Mesenchymal stem cell (in vitro differentiated cells and primary cell): Measurements from ENCODE around the gene TBX2.
A peak's percentile ranks its signal among the peaks of the same experiment; 100 is the strongest.

ENCODE experiments used
- DNase-seq: peaks from one replicate; pipeline ENCODE4 v3.0.0-alpha.2; 2013
- H2AFZ ChIP-seq: one replicate; pipeline ENCODE4 v1.6.1; 2013; ENCODE audit warnings: low read depth, mild to moderate bottlenecking, control low read depth, inconsistent platforms, low read length, moderate library complexity
- H2AK5ac ChIP-seq: 2 replicates; pipeline ENCODE4 v1.6.1; 2013; ENCODE audit warnings: low read length, moderate library complexity, mild to moderate bottlenecking, inconsistent platforms; ENCODE audit not compliant: severe bottlenecking
- H2BK120ac ChIP-seq: one replicate; pipeline ENCODE4 v1.6.1; 2013; ENCODE audit warnings: low read depth, mild to moderate bottlenecking, inconsistent platforms, low read length, moderate library complexity
- H2BK12ac ChIP-seq, 2 experiments: one replicate each; pipeline ENCODE4 v1.6.1; 2013; ENCODE audit warnings: inconsistent platforms in 2 of 2, low read length in 2 of 2, mild to moderate bottlenecking in 2 of 2, moderate library complexity in 2 of 2, control low read depth in 1 of 2
- H2BK15ac ChIP-seq: one replicate; pipeline ENCODE4 v1.6.1; 2013; ENCODE audit warnings: mild to moderate bottlenecking, low read depth, inconsistent platforms; ENCODE audit not compliant: poor library complexity, severe bottlenecking
- H2BK5ac ChIP-seq: 2 replicates; pipeline ENCODE4 v1.6.1; 2013; ENCODE audit warnings: low read depth, mild to moderate bottlenecking, low read length, control low read depth, inconsistent platforms; ENCODE audit not compliant: poor library complexity, severe bottlenecking
- H3K14ac ChIP-seq, 2 experiments: one replicate each; pipeline ENCODE4 v1.6.1; 2013; ENCODE audit warnings: inconsistent platforms in 2 of 2, low read length in 2 of 2, control low read depth in 1 of 2, mild to moderate bottlenecking in 1 of 2, moderate library complexity in 1 of 2
- H3K18ac ChIP-seq, 2 experiments: one replicate each; pipeline ENCODE4 v1.6.1; 2013; ENCODE audit warnings: inconsistent platforms in 2 of 2, low read length in 2 of 2, control low read depth in 1 of 2, low read depth in 1 of 2, mild to moderate bottlenecking in 1 of 2
- H3K23ac ChIP-seq, 2 experiments: one replicate each; pipeline ENCODE4 v1.6.1; 2013; ENCODE audit warnings: inconsistent platforms in 2 of 2, low read length in 2 of 2, mild to moderate bottlenecking in 2 of 2, moderate library complexity in 2 of 2, control low read depth in 1 of 2
- H3K27ac ChIP-seq: 2 replicates; pipeline ENCODE4 v1.5.1; 2013; ENCODE audit warnings: mild to moderate bottlenecking, moderate library complexity, low read length, control low read depth, inconsistent platforms; ENCODE audit not compliant: poor library complexity, severe bottlenecking
- H3K27me3 ChIP-seq, 2 experiments: 2 replicates each; pipeline versions ENCODE4 v1.6.1 to v1.7.0; 2013; ENCODE audit warnings: low read length in 2 of 2, mild to moderate bottlenecking in 2 of 2, moderate library complexity in 2 of 2, control low read depth in 1 of 2, inconsistent platforms in 1 of 2; ENCODE audit not compliant: control insufficient read depth in 1 of 2, insufficient read depth in 1 of 2
- H3K36me3 ChIP-seq, 2 experiments: 2 replicates each; pipeline versions ENCODE4 v1.6.1 to v1.7.0; 2013; ENCODE audit warnings: low read length in 2 of 2, control low read depth in 1 of 2, inconsistent platforms in 1 of 2, low read depth in 1 of 2, mild to moderate bottlenecking in 1 of 2; ENCODE audit not compliant: insufficient read depth in 2 of 2, control insufficient read depth in 1 of 2
- H3K4ac ChIP-seq, 2 experiments: one replicate each; pipeline ENCODE4 v1.6.1; 2013; ENCODE audit warnings: inconsistent platforms in 2 of 2, low read length in 2 of 2, mild to moderate bottlenecking in 2 of 2, moderate library complexity in 2 of 2, control low read depth in 1 of 2, low read depth in 1 of 2
- H3K4me1 ChIP-seq: 2 replicates; pipeline ENCODE4 v1.6.1; 2013; ENCODE audit warnings: low read depth, low read length, control low read depth; ENCODE audit not compliant: control insufficient read depth, insufficient read depth
- H3K4me2 ChIP-seq: 2 replicates; pipeline ENCODE4 v1.6.1; 2013; ENCODE audit warnings: low read length, mild to moderate bottlenecking, inconsistent platforms; ENCODE audit not compliant: poor library complexity, severe bottlenecking
- H3K4me3 ChIP-seq, 2 experiments: 2 replicates each; pipeline versions ENCODE4 v1.5.1 to v1.7.0; 2013; ENCODE audit warnings: low read length in 2 of 2, mild to moderate bottlenecking in 2 of 2, control low read depth in 1 of 2, low read depth in 1 of 2; ENCODE audit not compliant: insufficient read depth in 1 of 2
- H3K79me1 ChIP-seq: replicated peaks from 2 replicates; pipeline ENCODE4 v1.6.1; 2013; ENCODE audit warnings: mild to moderate bottlenecking, control low read depth, low read length, inconsistent platforms; ENCODE audit not compliant: poor library complexity, severe bottlenecking
- H3K9ac ChIP-seq: 2 replicates; pipeline ENCODE4 v1.7.0; 2013; ENCODE audit warnings: mild to moderate bottlenecking, low read length, moderate library complexity
- H3K9me3 ChIP-seq: 2 replicates; pipeline ENCODE4 v1.7.0; 2013; ENCODE audit warnings: mild to moderate bottlenecking, low read length; ENCODE audit not compliant: control insufficient read depth
- H4K8ac ChIP-seq: one replicate; pipeline ENCODE4 v1.6.1; 2013; ENCODE audit warnings: inconsistent platforms, mild to moderate bottlenecking, low read length, moderate library complexity
- H4K91ac ChIP-seq: one replicate; pipeline ENCODE4 v1.6.1; 2013; ENCODE audit warnings: mild to moderate bottlenecking, low read length, inconsistent platforms
- WGBS: methylation state at CpG from one replicate; pipeline ENCODE4 v1.1.7; 2013; ENCODE audit warnings: mixed read lengths; 5-methylcytosine and 5-hydroxymethylcytosine counted together

Gene TBX2

DNA sequence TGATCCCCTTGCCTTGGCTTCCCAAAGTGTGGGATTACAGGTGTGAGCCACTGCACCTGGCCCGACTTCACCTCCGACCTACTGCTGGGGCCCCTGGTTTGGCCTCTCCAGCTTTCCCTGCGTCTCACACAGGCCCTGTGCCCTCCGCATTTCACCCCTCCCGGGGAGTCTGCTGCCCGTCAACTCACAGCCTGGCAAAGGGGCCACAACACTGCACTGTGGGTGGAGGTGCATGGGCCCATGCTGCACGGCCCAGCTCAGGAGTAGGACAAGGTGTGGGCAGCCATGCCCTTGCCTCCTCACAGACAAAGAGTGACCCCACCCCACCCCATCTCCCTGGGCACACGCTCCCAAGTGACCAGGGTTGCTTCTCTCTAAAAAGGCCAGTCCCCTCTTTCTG is 12.6 kb upstream of the TBX2 start:
- no peak overlapping the region for H2BK15ac ChIP-seq
- peaks cover 0 to 11% of the 10 kb centered on the region in 2 experiments for H3K36me3 ChIP-seq
- no peak overlapping the region for H3K27ac ChIP-seq
- H2AK5ac ChIP-seq, result no peak overlapping the region
- no peak overlapping the region for H4K91ac ChIP-seq
- 95% methylated on average over 8 of the region's 8 CpGs for WGBS
- no peak overlapping the region for H2AFZ ChIP-seq
- no peak overlapping the region for H3K18ac ChIP-seq
- no peak overlapping the region for H2BK120ac ChIP-seq
- H3K4me3 ChIP-seq, result no peak overlapping the region
- no peak for DNase-seq
- H4K8ac ChIP-seq, result no peak overlapping the region
- no peak overlapping the region for H3K14ac ChIP-seq
- no peak overlapping the region for H2BK5ac ChIP-seq
- H3K27me3 ChIP-seq, result peaks cover 0 to 6% of the 10 kb centered on the region in 2 experiments
- H3K9ac ChIP-seq, result no peak overlapping the region
- peak overlapping the region in 1 of 2 experiments; percentile 37 for H2BK12ac ChIP-seq
- peak overlapping the region in 1 of 2 experiments; percentile 78 for H3K23ac ChIP-seq
- no peaks in the 10 kb centered on the region for H3K79me1 ChIP-seq
- no peak overlapping the region for H3K4me2 ChIP-seq
- peak overlapping the region in 1 of 2 experiments; percentile 21 for H3K4ac ChIP-seq
- peaks cover 3% of the 10 kb centered on the region for H3K4me1 ChIP-seq
- H3K9me3 ChIP-seq, result no peaks in the 10 kb centered on the region

DNA sequence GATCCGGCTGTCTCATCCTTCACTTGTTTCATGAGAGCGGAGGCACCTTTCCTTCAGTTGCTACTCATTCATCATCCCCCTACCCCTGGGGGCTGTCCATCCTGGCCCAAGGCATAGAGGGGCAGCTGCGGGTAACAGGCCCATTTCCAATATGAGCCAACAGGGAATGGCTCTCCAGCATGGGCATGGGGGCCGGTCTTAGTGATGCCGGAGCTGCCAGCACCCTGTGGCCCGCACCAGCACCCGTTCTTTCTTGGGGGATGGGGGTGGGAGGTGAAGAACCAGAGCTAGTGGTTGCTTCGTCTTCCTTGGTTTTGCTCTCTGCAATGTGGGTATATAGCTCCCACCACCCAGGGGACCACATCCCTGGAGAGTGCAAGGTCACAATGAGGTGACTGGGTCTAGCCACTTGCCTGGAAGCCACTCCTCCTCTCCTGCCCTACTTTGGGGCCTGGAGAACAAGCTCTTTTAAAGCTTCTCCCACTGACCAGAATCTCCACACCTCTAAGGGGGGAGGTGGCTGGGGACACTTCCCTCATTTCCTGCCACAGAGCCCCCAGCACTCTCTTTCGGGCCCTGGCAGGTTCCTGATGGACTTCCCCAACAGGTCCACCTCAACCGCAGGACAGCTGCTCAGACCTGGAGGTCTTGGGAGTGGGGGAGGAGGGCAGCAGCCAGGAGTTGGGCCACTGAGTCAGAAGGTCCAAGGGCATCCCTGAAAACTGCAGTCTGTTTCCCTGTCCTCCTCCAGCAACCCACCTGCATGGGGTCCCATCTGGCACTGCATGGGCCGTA is 11.9 kb upstream of the TBX2 start:
- Histone ChIP-seq H2BK5ac (no peak overlapping the region), H4K91ac (peak overlapping the region; percentile 2), H3K4ac (peak overlapping the region in 1 of 2 experiments; percentile 21), H2BK120ac (no peak overlapping the region), H3K79me1 (no peaks in the 10 kb centered on the region), H3K4me3 (no peak overlapping the region), H4K8ac (no peak overlapping the region), H2BK12ac (peak overlapping the region; percentile 25 to 57), H3K27me3 (peaks cover 0 to 6% of the 10 kb centered on the region in 2 experiments), H2BK15ac (peak overlapping the region; percentile 21), H3K36me3 (peaks cover 0 to 11% of the 10 kb centered on the region in 2 experiments), H3K9ac (no peak overlapping the region), H3K23ac (no peak overlapping the region), H3K4me1 (peaks cover 3% of the 10 kb centered on the region), H2AFZ (no peak overlapping the region), H3K27ac (no peak overlapping the region), H3K18ac (peak overlapping the region in 1 of 2 experiments; percentile 38), H3K4me2 (no peak overlapping the region), H2AK5ac (no peak overlapping the region), H3K14ac (no peak overlapping the region), H3K9me3 (no peaks in the 10 kb centered on the region)
- over 99% methylated on average over 9 of the region's 11 CpGs for WGBS
- no peak for DNase-seq

DNA sequence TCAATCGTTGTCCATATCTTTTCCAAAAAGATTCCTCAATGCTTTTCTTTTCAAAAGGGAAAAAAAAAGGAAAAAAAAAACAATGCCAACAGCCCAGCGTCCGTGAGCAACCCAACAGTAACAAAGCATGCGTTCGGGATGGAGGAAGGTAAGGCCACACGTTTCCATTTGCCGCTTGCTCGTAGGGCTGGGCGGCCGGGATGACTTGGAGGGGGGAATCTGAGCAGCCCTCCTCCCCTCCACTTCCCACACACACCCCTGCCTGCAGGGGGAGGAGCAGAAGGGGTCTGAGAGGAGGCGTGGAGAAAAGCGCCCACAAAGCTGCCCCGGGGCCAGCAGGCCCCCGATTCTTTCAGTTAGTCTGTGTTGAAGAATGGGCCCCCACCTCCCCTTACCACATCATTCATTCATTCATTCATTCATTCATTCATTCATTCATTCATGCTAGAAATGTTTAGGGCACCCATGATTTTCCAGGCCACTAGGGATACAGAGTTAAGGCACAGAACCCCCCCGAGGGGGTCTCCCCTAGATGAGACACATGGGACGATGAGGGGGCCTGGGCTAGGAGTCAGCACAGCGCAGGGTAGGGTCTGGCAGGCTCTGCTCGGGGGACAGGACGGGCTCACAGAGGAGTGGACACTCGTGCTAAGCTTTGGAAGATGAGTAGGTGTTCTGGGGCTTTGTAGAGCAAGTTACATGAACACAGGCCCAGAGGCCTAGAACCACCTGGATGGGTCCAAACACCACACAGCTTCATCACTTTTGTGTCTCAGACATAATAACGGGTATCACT is 10.9 kb upstream of the TBX2 start:
- peaks cover 0 to 6% of the 10 kb centered on the region in 2 experiments for H3K36me3 ChIP-seq

More for the DNA sequence above, 10.9 kb upstream of the TBX2 start:
- Histone ChIP-seq H2BK5ac (no peak overlapping the region), H3K79me1 (no peaks in the 10 kb centered on the region), H2AFZ (no peak overlapping the region), H3K14ac (no peak overlapping the region), H3K4ac (peak overlapping the region; percentile 46 to 49), H4K8ac (no peak overlapping the region), H2BK15ac (peak overlapping the region; percentile 57), H3K23ac (no peak overlapping the region), H3K9ac (peak overlapping the region; percentile 81), H3K27me3 (peaks cover 0 to 11% of the 10 kb centered on the region in 2 experiments), H2BK12ac (peak overlapping the region; percentile 46 to 75), H3K9me3 (no peaks in the 10 kb centered on the region), H3K4me1 (peaks cover 5% of the 10 kb centered on the region), H4K91ac (peak overlapping the region; percentile 61), H3K4me3 (no peak overlapping the region), H3K18ac (peak overlapping the region in 1 of 2 experiments; percentile 58), H2BK120ac (peak overlapping the region; percentile 86), H3K27ac (no peak overlapping the region), H3K4me2 (no peak overlapping the region), H2AK5ac (no peak overlapping the region)
- DNase-seq, result no peak
- 95% methylated on average over 15 of the region's 21 CpGs for WGBS
